SU-DHL-6 (cell line): Measurements from ENCODE around the gene SPTLC2.

ENCODE experiments used
- CTCF ChIP-seq: fragments of 200-600 bp; sonication (generic); IDR thresholded peaks from one replicate; pipeline ENCODE4 v1.5.1; 2017; ENCODE audit warnings: antibody characterized with exemption, mild to moderate bottlenecking, low read length, moderate library complexity; ENCODE audit not compliant: insufficient read depth, poor library complexity, severe bottlenecking
- EZH2phosphoT487 ChIP-seq: fragments of 200-600 bp; sonication (generic), shearing (Covaris generic); conservative IDR thresholded peaks from 2 replicates; pipeline ENCODE4 v1.6.1; 2018; ENCODE audit warnings: mild to moderate bottlenecking, antibody characterized with exemption, low read length, moderate library complexity, mixed read lengths

DNA sequence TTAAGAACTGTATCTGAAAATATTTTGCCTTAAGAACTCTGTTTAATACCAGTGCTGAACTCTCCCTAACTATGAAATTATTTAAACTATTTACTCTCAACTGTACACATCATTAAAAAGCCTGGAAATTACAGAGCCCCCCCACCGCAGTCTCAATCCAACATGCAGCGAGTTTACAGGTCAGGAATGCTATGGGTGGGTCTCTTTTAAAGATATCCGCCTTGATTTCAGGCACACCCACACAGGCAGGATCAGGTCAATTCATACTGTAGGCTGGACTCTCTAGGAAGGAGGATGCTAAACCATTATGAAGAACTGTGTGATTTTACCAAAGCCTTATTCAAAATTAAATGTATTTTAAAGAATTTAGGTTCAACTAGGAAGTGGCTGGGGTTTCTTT, 16.5 kb downstream of the SPTLC2 start:
- TF ChIP-seq CTCF (no peak), EZH2phosphoT487 (no peak)
